ENCODE measurements around the gene CADM4. TPM values are rescaled to one million over a fixed set of nuclear protein-coding genes. Genes with fewer than 3 reads are reported as not detected.

The CADM4 gene
- total RNA-seq, 1 experiment from 2014 or later, result 28.7 TPM

- no peak for DNase-seq (ENCODE audit: low spot score)
- H3K4me1 ChIP-seq (ENCODE audit: insufficient read depth, low read length, poor library complexity, severe bottlenecking), result peaks cover 7% of the 10 kb centered on the region
- no TSS peak for BruUV-seq (replicated peaks)
- TF ChIP-seq EZH2 (IDR thresholded peaks at IDR 0.05; ENCODE audit: borderline replicate concordance, low read depth, low read length, poor library complexity, severe bottlenecking), result no peak
- TF ChIP-seq, protein P1, sequence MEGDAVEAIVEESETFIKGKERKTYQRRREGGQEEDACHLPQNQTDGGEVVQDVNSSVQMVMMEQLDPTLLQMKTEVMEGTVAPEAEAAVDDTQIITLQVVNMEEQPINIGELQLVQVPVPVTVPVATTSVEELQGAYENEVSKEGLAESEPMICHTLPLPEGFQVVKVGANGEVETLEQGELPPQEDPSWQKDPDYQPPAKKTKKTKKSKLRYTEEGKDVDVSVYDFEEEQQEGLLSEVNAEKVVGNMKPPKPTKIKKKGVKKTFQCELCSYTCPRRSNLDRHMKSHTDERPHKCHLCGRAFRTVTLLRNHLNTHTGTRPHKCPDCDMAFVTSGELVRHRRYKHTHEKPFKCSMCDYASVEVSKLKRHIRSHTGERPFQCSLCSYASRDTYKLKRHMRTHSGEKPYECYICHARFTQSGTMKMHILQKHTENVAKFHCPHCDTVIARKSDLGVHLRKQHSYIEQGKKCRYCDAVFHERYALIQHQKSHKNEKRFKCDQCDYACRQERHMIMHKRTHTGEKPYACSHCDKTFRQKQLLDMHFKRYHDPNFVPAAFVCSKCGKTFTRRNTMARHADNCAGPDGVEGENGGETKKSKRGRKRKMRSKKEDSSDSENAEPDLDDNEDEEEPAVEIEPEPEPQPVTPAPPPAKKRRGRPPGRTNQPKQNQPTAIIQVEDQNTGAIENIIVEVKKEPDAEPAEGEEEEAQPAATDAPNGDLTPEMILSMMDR (conservative IDR thresholded peaks at IDR 0.05; ENCODE audit: low read depth, low read length), result no peak
- peak overlapping the region; percentile 26 for H3K27ac ChIP-seq (ENCODE audit: low read depth, low read length, poor library complexity, severe bottlenecking)
- CTCF ChIA-PET, result no interaction called here
- H3K36me3 ChIP-seq (ENCODE audit: insufficient read depth, low read length, poor library complexity, severe bottlenecking), result no peaks in the 10 kb centered on the region
- H3K27me3 ChIP-seq (replicated peaks; ENCODE audit: insufficient read depth, low read depth, low read length, poor library complexity), result no peaks in the 10 kb centered on the region
- POLR2A ChIA-PET (ENCODE audit: low non-redundant PET), result no interaction called here
- intact Hi-C loops (cut with micrococcal nuclease; ENCODE audit: unreplicated experiment), result no loop called here
- no peaks in the 10 kb centered on the region for H3K9me3 ChIP-seq (ENCODE audit: low read depth, low read length, poor library complexity, severe bottlenecking)
- H3K4me3 ChIP-seq (ENCODE audit: low read depth, low read length, poor library complexity, severe bottlenecking), result peak overlapping the region; percentile 11
Measured at GRCh38 chr19:43581467-43581866, 58.2 kb downstream of the CADM4 start.

GRCh38 chr19:43578787-43579186 lies 60.9 kb downstream of the CADM4 start:
- H3K27ac ChIP-seq (ENCODE audit: low read depth, low read length, poor library complexity, severe bottlenecking), result no peak overlapping the region
- TF ChIP-seq, protein P1 (conservative IDR thresholded peaks at IDR 0.05; ENCODE audit: low read depth, low read length), result no peak
- no peak for TF ChIP-seq EZH2 (IDR thresholded peaks at IDR 0.05; ENCODE audit: borderline replicate concordance, low read depth, low read length, poor library complexity, severe bottlenecking)
- intact Hi-C loops (cut with micrococcal nuclease; ENCODE audit: unreplicated experiment), result no loop called here
- peaks cover 23% of the 10 kb centered on the region for H3K4me1 ChIP-seq (ENCODE audit: insufficient read depth, low read length, poor library complexity, severe bottlenecking)
- H3K36me3 ChIP-seq (ENCODE audit: insufficient read depth, low read length, poor library complexity, severe bottlenecking), result no peaks in the 10 kb centered on the region
- no peak overlapping the region for H3K4me3 ChIP-seq (ENCODE audit: low read depth, low read length, poor library complexity, severe bottlenecking)
- DNase-seq (ENCODE audit: low spot score), result no peak
- CTCF ChIA-PET, result no interaction called here
- no peaks in the 10 kb centered on the region for H3K27me3 ChIP-seq (replicated peaks; ENCODE audit: insufficient read depth, low read depth, low read length, poor library complexity)
- no peaks in the 10 kb centered on the region for H3K9me3 ChIP-seq (ENCODE audit: low read depth, low read length, poor library complexity, severe bottlenecking)
- BruUV-seq (replicated peaks), result no TSS peak
- POLR2A ChIA-PET (ENCODE audit: low non-redundant PET), result no interaction called here

DNA sequence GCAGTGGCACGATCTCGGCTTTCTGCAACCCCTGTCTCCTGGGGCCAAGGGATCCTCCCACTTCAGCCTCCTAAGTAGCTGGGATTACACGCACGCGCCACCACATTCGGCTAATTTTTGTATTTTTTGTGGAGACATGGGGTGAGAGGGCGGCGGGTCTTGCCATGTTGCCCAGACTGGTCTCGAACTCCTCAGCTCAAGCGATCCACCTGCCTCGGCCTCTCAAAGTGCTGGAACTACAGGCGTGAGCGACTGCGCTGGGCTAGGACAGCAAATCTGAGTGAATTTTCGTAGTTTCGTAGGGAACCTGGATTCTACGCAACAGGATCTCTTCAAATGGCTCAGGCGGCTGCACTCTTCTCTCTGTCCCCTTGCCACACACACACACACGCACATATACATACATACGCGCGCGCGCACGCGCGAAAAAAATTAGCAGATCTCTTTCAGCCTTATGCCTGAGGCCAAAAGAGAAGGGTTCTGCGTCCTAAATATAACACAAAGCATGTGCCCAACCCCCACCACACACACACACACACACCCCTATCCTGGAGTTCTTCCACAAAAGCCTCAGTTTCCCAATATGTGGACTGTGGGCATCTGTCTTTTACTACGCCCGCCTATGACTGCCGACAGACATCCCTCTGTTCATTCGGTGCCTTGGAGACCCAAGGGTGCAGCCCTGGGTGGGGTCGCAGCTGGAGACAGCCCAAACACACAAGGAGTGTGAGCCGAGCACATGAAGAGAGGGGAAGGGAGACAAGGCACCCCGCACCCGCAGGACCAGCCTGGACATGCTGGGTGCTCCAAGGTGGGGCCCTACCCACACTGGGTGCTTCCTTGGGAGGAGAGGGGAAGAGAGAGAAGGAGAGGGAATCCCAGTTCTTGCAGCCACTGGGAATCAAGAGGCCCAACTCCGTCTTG lies 63.4 kb downstream of the CADM4 start:
- Histone ChIP-seq H3K27ac (ENCODE audit: low read depth, low read length, poor library complexity, severe bottlenecking) (peak overlapping the region; percentile 94), H3K4me3 (ENCODE audit: low read depth, low read length, poor library complexity, severe bottlenecking) (peak overlapping the region; percentile 94), H3K27me3 (replicated peaks; ENCODE audit: insufficient read depth, low read depth, low read length, poor library complexity) (no peaks in the 10 kb centered on the region), H3K4me1 (ENCODE audit: insufficient read depth, low read length, poor library complexity, severe bottlenecking) (peaks cover 20% of the 10 kb centered on the region), H3K9me3 (ENCODE audit: low read depth, low read length, poor library complexity, severe bottlenecking) (no peaks in the 10 kb centered on the region), H3K36me3 (ENCODE audit: insufficient read depth, low read length, poor library complexity, severe bottlenecking) (peaks cover 4% of the 10 kb centered on the region)
- TF ChIP-seq EZH2 (IDR thresholded peaks at IDR 0.05; ENCODE audit: borderline replicate concordance, low read depth, low read length, poor library complexity, severe bottlenecking), result no peak
- TF ChIP-seq, protein P1 (conservative IDR thresholded peaks at IDR 0.05; ENCODE audit: low read depth, low read length), result no peak
- ChIA-PET POLR2A (ENCODE audit: low non-redundant PET) (no interaction called here), CTCF (no interaction called here)
- intact Hi-C loops (cut with micrococcal nuclease; ENCODE audit: unreplicated experiment), result loop anchor here (1.0 kb wide), 1 partner anchor 20 kb away; the partner anchor contains the start of genes IRGQ and ZNF576
- BruUV-seq (replicated peaks), result no TSS peak
- DNase-seq (ENCODE audit: low spot score), result no peak
